Spleen (tissue), 11 donors: ENCODE results near the gene LARP4B. TPM values are rescaled to one million over a fixed set of nuclear protein-coding genes. Genes with fewer than 3 reads are reported as not detected.

Experiments used
- DNase-seq: peaks from one replicate; pipeline ENCODE4 v3.0.0-alpha.2; 2020
- H3K27ac ChIP-seq, 8 donors: fragments of 200-600 bp; sonication (generic) in 7 of 8; 1 replicate in 4 of 8; 2 replicates in 4 of 8; pipeline versions ENCODE4 v1.5.0 to v1.8.0; 2016 to 2021; ENCODE audit warnings: inconsistent platforms in 4 of 8, mild to moderate bottlenecking in 4 of 8, moderate library complexity in 1 of 8
- H3K27me3 ChIP-seq, 7 donors: fragments of 200-600 bp; sonication (generic) in 6 of 7; replicated peaks in 1 of 7; 1 replicate in 4 of 7; 2 replicates in 3 of 7; pipeline versions ENCODE4 v1.5.0 to v1.8.0; 2016 to 2021; ENCODE audit warnings: inconsistent platforms in 3 of 7, mild to moderate bottlenecking in 1 of 7
- H3K36me3 ChIP-seq, 6 donors: fragments of 200-600 bp; sonication (generic) in 5 of 6; 1 replicate in 4 of 6; 2 replicates in 2 of 6; pipeline versions ENCODE4 v1.5.0 to v1.8.0; 2016 to 2021; ENCODE audit warnings: inconsistent platforms in 2 of 6
- H3K4me1 ChIP-seq, 6 donors: fragments of 200-600 bp; sonication (generic) in 5 of 6; 1 replicate in 3 of 6; 2 replicates in 3 of 6; pipeline versions ENCODE4 v1.5.0 to v1.8.0; 2016 to 2021; ENCODE audit warnings: inconsistent platforms in 3 of 6
- H3K4me3 ChIP-seq, 8 donors: fragments of 200-600 bp; sonication (generic) in 7 of 8; 1 replicate in 4 of 8; 2 replicates in 4 of 8; pipeline versions ENCODE4 v1.5.0 to v1.8.0; 2016 to 2021; ENCODE audit warnings: inconsistent platforms in 4 of 8, mild to moderate bottlenecking in 4 of 8, moderate library complexity in 2 of 8
- H3K9me3 ChIP-seq, 8 donors: fragments of 200-600 bp; sonication (generic) in 7 of 8; 1 replicate in 4 of 8; 2 replicates in 4 of 8; pipeline versions ENCODE4 v1.5.0 to v1.8.0; 2016 to 2021; ENCODE audit warnings: inconsistent platforms in 4 of 8
- POLR2A ChIP-seq, 3 donors: fragments of 450-650 bp; IDR thresholded peaks; one replicate each; pipeline ENCODE4 v1.5.1; 2017; ENCODE audit warnings: antibody characterized with exemption in 3 of 3, mild to moderate bottlenecking in 1 of 3
- POLR2AphosphoS5 ChIP-seq, 3 donors: sonication (generic); formaldehyde crosslinking; IDR thresholded peaks; one replicate each; pipeline ENCODE4 v1.5.1; 2017; ENCODE audit warnings: antibody characterized with exemption in 3 of 3
- WGBS, 5 donors: extraction: QIAGEN DNeasy Blood & Tissue Kit in 3 of 5; methylation state at CpG; one replicate each; pipeline versions ENCODE4 v1.1.5 to v1.1.7; 2013 to 2018; 5-methylcytosine and 5-hydroxymethylcytosine counted together
- intact Hi-C: fragments of 100-400 bp; cut with DNase I; formaldehyde crosslinking; loops from one replicate; pipeline ENCODE4 v1.15.0; 2023; ENCODE audit warnings: low total_unique reads
- polyA plus RNA-seq, 3 donors: library from polyadenylated mRNA; stranded (reverse); fragments of 200-250 nt; gene quantifications; one replicate each; pipeline ENCODE4 v1.2.1, GENCODE V29; 2013
- total RNA-seq, 7 donors: library from RNA; depleted of rRNA in 3 of 7; stranded (reverse); fragments of >200 nt in 3 of 7; fragmentation: NEBNext Ultra II Directional in 4 of 7; extraction: Animal tissue kit (Norgen Biotek cat#: 25700) in 4 of 7; gene quantifications; one replicate each; pipeline versions ENCODE4 v1.1.0 to v1.2.1, GENCODE V29; 2016 to 2021
- TF ChIP-seq, protein P1 (sequence below), 11 experiments: fragments of 200-600 bp in 7 of 11; fragments of 450-650 bp in 4 of 11; sonication (generic) in 4 of 11; IDR thresholded peaks in 8 of 11; conservative IDR thresholded peaks in 3 of 11; 1 replicate in 7 of 11; 2 replicates in 4 of 11; pipeline versions ENCODE4 v1.4.0 to v1.8.0; 2016 to 2021; ENCODE audit warnings: antibody characterized with exemption in 11 of 11, inconsistent platforms in 4 of 11, mild to moderate bottlenecking in 1 of 11
- donor health status: healthy with polysubstance abuse.
- donor health status: DM: no; HTN: no; CAD: no; lungs with moderate emphysema.
- donor health status: DM: no; HTN: no; CAD: no.
- donor health status: Bipolar disorder and iron deficiency.
- donor health status: healthy.
- donor health status: DM: no; HTN: no; CAD: no.
- donor health status: DM: yes; HTN: yes; CAD: no.

LARP4B gene
- total and polyA plus RNA-seq, 10 donors, result 12.7 to 163 (median 88.7) TPM

GRCh38 chr10:829241-829640 lies 102.3 kb downstream of the LARP4B start:
- intact Hi-C loops, result no loop called here

GRCh38 chr10:828191-828590 lies 103.3 kb downstream of the LARP4B start:
- peaks cover 11 to 100% (median 66%) of the 10 kb centered on the region in 6 donors for H3K36me3 ChIP-seq
- 93 to 98% (median 96%) methylated on average over 9 of the region's 9 CpGs for WGBS, 5 donors
- H3K27ac ChIP-seq, result no peak overlapping the region
- no peak for DNase-seq
- H3K4me1 ChIP-seq, result peaks cover 0 to 13% (median 5%) of the 10 kb centered on the region in 6 donors
- H3K27me3 ChIP-seq, result no peaks in the 10 kb centered on the region
- TF ChIP-seq POLR2A (IDR thresholded peaks at IDR 0.05), result no peak
- TF ChIP-seq, protein P1, sequence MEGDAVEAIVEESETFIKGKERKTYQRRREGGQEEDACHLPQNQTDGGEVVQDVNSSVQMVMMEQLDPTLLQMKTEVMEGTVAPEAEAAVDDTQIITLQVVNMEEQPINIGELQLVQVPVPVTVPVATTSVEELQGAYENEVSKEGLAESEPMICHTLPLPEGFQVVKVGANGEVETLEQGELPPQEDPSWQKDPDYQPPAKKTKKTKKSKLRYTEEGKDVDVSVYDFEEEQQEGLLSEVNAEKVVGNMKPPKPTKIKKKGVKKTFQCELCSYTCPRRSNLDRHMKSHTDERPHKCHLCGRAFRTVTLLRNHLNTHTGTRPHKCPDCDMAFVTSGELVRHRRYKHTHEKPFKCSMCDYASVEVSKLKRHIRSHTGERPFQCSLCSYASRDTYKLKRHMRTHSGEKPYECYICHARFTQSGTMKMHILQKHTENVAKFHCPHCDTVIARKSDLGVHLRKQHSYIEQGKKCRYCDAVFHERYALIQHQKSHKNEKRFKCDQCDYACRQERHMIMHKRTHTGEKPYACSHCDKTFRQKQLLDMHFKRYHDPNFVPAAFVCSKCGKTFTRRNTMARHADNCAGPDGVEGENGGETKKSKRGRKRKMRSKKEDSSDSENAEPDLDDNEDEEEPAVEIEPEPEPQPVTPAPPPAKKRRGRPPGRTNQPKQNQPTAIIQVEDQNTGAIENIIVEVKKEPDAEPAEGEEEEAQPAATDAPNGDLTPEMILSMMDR (IDR thresholded peaks at IDR 0.05 in 8 of 11, conservative IDR thresholded peaks at IDR 0.05 in 3 of 11), result no peak
- TF ChIP-seq POLR2AphosphoS5 (IDR thresholded peaks at IDR 0.05), result no peak
- H3K4me3 ChIP-seq, result no peak overlapping the region
- H3K9me3 ChIP-seq, result no peaks in the 10 kb centered on the region
- intact Hi-C loops, result no loop called here

More at GRCh38 chr10:829241-829640, 102.3 kb downstream of the LARP4B start:
- 95 to 99% (median 97%) methylated on average over 10 of the region's 10 CpGs for WGBS, 5 donors
- TF ChIP-seq POLR2AphosphoS5 (IDR thresholded peaks at IDR 0.05) (no peak), POLR2A (IDR thresholded peaks at IDR 0.05) (no peak)
- TF ChIP-seq, protein P1 (IDR thresholded peaks at IDR 0.05 in 8 of 11, conservative IDR thresholded peaks at IDR 0.05 in 3 of 11), result no peak
- H3K36me3 ChIP-seq, result peaks cover 11 to 100% (median 61%) of the 10 kb centered on the region in 6 donors
- no peaks in the 10 kb centered on the region for H3K9me3 ChIP-seq
- no peak overlapping the region for H3K4me3 ChIP-seq
- H3K27me3 ChIP-seq, result no peaks in the 10 kb centered on the region
- H3K4me1 ChIP-seq, result peaks cover 0 to 2% (median 0%) of the 10 kb centered on the region in 6 donors
- no peak overlapping the region for H3K27ac ChIP-seq
- DNase-seq, result no peak

GRCh38 chr10:824946-825345 lies 106.6 kb downstream of the LARP4B start:
- intact Hi-C loops, result no loop called here
- no peaks in the 10 kb centered on the region for H3K27me3 ChIP-seq
- H3K4me3 ChIP-seq, result no peak overlapping the region
- TF ChIP-seq POLR2A (IDR thresholded peaks at IDR 0.05) (no peak), POLR2AphosphoS5 (IDR thresholded peaks at IDR 0.05) (no peak)
- TF ChIP-seq, protein P1 (IDR thresholded peaks at IDR 0.05 in 8 of 11, conservative IDR thresholded peaks at IDR 0.05 in 3 of 11), result no peak
- peaks cover 11 to 100% (median 87%) of the 10 kb centered on the region in 6 donors for H3K36me3 ChIP-seq
- WGBS, 5 donors, result 92 to 98% (median 95%) methylated on average over 7 of the region's 7 CpGs
- DNase-seq, result no peak
- H3K9me3 ChIP-seq, result no peaks in the 10 kb centered on the region
- peaks cover 0 to 33% (median 22%) of the 10 kb centered on the region in 6 donors for H3K4me1 ChIP-seq
- H3K27ac ChIP-seq, result no peak overlapping the region

DNA sequence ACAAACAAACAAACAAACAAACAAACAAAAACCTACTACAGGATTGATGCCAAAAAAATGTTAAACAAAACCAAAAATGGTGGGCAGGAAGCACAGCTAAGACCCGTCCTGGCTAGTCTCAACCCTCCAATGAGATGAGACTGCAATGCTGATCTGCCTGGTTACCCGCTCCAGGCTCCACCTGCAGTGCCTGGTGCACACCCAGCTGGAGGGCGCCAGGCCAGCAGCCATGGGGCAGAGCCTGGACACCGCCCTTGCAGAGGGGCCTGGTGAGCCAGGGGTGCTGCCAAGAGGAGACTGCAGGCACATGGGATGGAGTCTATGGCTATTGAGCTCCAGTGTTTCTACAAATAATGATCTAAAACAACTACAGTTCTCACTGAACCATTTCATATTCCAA lies 107.0 kb downstream of the LARP4B start:
- intact Hi-C loops, result no loop called here
- TF ChIP-seq, protein P1 (IDR thresholded peaks at IDR 0.05 in 8 of 11, conservative IDR thresholded peaks at IDR 0.05 in 3 of 11), result no peak
- peak in 1 of 3 donors; percentile 66 for TF ChIP-seq POLR2AphosphoS5 (IDR thresholded peaks at IDR 0.05)
- Histone ChIP-seq H3K27ac (no peak overlapping the region), H3K27me3 (no peaks in the 10 kb centered on the region), H3K4me3 (no peak overlapping the region), H3K4me1 (peaks cover 0 to 33% (median 23%) of the 10 kb centered on the region in 6 donors), H3K36me3 (peaks cover 11 to 100% (median 89%) of the 10 kb centered on the region in 6 donors), H3K9me3 (no peaks in the 10 kb centered on the region)
- no peak for DNase-seq
- 91 to 96% (median 94%) methylated on average over 4 of the region's 4 CpGs for WGBS, 5 donors
